GM12872 (cell line): Measurements from ENCODE around the gene KRT33A.
A peak's percentile ranks its signal among the peaks of the same experiment; 100 is the strongest.

Experiments used
- CTCF ChIP-seq: IDR thresholded peaks from 3 replicates; pipeline ENCODE4 v1.5.1; 2011; ENCODE audit warnings: low read depth, mild to moderate bottlenecking, low read length, moderate library complexity; ENCODE audit not compliant: insufficient read depth

KRT33A gene

GRCh38 chr17:41333836-41334235 lies 16.8 kb downstream of the KRT33A start:
- TF ChIP-seq CTCF = no peak

- no peak for TF ChIP-seq CTCF
Observed at GRCh38 chr17:41333098-41333497, 17.5 kb downstream of the KRT33A start.

GRCh38 chr17:41332239-41332638 lies 18.4 kb downstream of the KRT33A start:
- no peak for TF ChIP-seq CTCF

DNA sequence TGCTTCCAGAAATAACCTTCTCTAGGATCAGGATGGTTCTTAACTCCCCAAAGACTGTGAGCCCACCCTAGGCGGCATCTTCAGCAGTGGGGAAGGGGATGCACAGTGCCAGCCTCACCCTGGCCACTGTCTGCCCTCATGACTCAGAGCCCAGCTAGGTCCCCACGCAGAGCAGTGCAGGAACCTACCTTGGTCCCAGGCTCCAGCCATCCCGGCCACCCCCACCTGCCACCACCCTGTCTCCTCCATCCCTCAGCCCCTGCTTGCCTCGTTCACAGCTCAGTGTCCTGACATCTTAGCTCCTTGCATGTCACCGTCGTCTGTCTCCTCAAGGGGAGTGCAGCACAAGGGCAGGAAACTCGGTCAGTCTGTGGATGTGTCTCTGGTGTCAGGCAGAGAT lies 19.0 kb downstream of the KRT33A start:
- TF ChIP-seq CTCF = no peak

GRCh38 chr17:41329279-41329948 lies 21.2 kb downstream of the KRT33A start:
- TF ChIP-seq CTCF = peak; percentile 83

- TF ChIP-seq CTCF = no peak
Observed at GRCh38 chr17:41328207-41328606, 22.4 kb downstream of the KRT33A start.

DNA sequence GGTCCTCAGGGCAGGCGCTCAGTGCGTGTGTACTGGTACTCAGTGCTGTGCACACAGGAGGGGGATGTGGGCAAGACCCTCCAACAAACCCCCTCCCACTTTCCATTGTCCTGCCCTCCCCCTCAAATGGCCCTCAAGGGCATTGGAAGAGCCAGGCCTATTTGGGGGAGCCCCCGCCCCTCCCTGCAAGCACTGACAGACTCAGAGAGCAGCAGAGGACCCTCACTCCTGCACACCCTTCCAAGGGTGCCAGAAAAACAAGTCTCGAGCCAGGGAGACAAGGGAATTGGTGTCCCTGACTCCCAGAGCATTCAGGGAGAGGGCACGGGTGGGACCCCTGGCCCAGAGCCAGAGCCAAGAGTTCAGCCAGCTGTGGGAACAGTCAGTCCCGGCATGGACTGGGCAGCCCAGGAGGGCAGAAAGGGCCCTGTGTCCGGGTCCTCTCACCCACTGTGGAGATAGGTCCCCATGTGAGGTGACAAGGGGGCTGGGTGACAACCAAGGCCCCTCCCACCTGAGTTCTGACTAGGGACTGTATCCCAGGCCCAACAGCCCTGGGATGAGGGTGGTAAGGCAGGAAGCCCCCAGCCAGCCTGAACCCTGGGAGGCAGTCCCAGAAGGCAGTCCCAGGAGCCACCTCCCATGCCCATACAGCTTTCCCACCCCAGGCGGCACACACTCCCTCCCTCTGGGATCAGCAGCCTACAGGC lies 23.1 kb downstream of the KRT33A start:
- TF ChIP-seq CTCF = no peak
